Loucy (cell line): Measurements from ENCODE around the gene CD58.

Experiments
- H2AFZ ChIP-seq: fragments of 200-600 bp; sonication (generic); 2 replicates; pipeline ENCODE4 v1.6.0; 2016; ENCODE audit warnings: antibody characterized with exemption, mild to moderate bottlenecking, low read length, moderate library complexity
- H3F3A ChIP-seq: fragments of 200-600 bp; 2 replicates; pipeline ENCODE4 v1.6.0; 2016; ENCODE audit warnings: antibody characterized with exemption, low read depth, mild to moderate bottlenecking
- H3K27me3 ChIP-seq: fragments of 200-600 bp; sonication (generic); 2 replicates; pipeline ENCODE4 v1.6.1; 2014; ENCODE audit warnings: low read length, mild to moderate bottlenecking; ENCODE audit not compliant: insufficient read depth, poor library complexity, severe bottlenecking
- H3K36me3 ChIP-seq: fragments of 200-600 bp; sonication (generic); 2 replicates; pipeline ENCODE4 v1.6.1; 2016; ENCODE audit warnings: low read length; ENCODE audit not compliant: insufficient read depth
- H3K4me1 ChIP-seq: fragments of 200-600 bp; sonication (generic); 2 replicates; pipeline ENCODE4 v1.5.1; 2014; ENCODE audit warnings: low read length, mild to moderate bottlenecking; ENCODE audit not compliant: insufficient read depth, poor library complexity, severe bottlenecking
- H3K4me2 ChIP-seq: fragments of 200-600 bp; sonication (generic); 2 replicates; pipeline ENCODE4 v1.6.0; 2014; ENCODE audit warnings: antibody characterized with exemption, low read length, low read depth, mild to moderate bottlenecking; ENCODE audit not compliant: poor library complexity, severe bottlenecking
- H3K4me3 ChIP-seq: fragments of 200-600 bp; sonication (generic); 2 replicates; pipeline ENCODE4 v1.5.1; 2014; ENCODE audit warnings: low read length, mild to moderate bottlenecking, mixed read lengths; ENCODE audit not compliant: poor library complexity, severe bottlenecking
- H3K79me2 ChIP-seq: fragments of 200-600 bp; sonication (generic); 2 replicates; pipeline ENCODE4 v1.6.1; 2014; ENCODE audit warnings: low read length; ENCODE audit not compliant: insufficient read depth
- H3K9ac ChIP-seq: fragments of 200-600 bp; sonication (generic); 2 replicates; pipeline ENCODE4 v1.6.0; 2014; ENCODE audit warnings: mild to moderate bottlenecking, low read depth, low read length, moderate library complexity; ENCODE audit not compliant: poor library complexity, severe bottlenecking
- H3K9me2 ChIP-seq: fragments of 200-600 bp; sonication (generic); replicated peaks from 2 replicates; pipeline ENCODE4 v1.6.1; 2016; ENCODE audit warnings: low read depth, low read length, mixed read lengths
- H3K9me3 ChIP-seq: fragments of 200-600 bp; sonication (generic); 2 replicates; pipeline ENCODE4 v1.6.1; 2014; ENCODE audit warnings: mild to moderate bottlenecking, antibody characterized with exemption, low read length, low read depth; ENCODE audit not compliant: insufficient read depth
- H4K20me1 ChIP-seq: fragments of 200-600 bp; sonication (generic); 2 replicates; pipeline ENCODE4 v1.6.0; 2014; ENCODE audit warnings: antibody characterized with exemption, low read length, mild to moderate bottlenecking; ENCODE audit not compliant: insufficient read depth, poor library complexity, severe bottlenecking
- EZH2phosphoT487 ChIP-seq: fragments of 200-600 bp; IDR thresholded peaks from 2 replicates; pipeline ENCODE4 v1.6.1; 2018; ENCODE audit warnings: antibody characterized with exemption, mild to moderate bottlenecking, moderate library complexity, borderline replicate concordance
- TF ChIP-seq, protein P1 (sequence below): fragments of 200-600 bp; sonication (generic); conservative IDR thresholded peaks from 2 replicates; pipeline ENCODE4 v1.5.1; 2014; ENCODE audit warnings: mild to moderate bottlenecking, antibody characterized with exemption, low read length

CD58 gene

DNA sequence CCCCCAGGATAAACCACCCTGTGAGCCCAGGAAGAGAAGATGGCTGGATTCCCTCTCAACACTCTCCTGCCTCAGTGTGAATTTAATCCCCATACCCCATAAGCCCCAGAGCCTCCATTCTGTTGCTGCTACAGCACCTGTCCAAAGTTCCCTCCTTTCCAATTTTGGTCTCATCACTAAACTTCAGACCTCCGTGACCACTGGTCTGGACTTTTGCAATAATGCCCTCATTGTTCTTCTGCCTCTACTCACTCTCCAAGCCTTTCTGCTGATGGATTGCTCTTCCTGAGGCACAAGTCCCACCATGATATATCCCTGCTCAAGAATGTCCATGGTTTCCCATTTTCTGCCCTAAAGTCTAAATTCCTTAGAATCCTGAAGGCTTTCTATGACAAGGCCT, 83.2 kb downstream of the CD58 start:
- Histone ChIP-seq H3K4me2 (no peak overlapping the region), H2AFZ (no peak overlapping the region), H3K36me3 (no peaks in the 10 kb centered on the region), H3K9me3 (no peaks in the 10 kb centered on the region), H3K9ac (no peak overlapping the region), H3K9me2 (no peaks in the 10 kb centered on the region), H3K4me3 (no peak overlapping the region), H3K27me3 (no peaks in the 10 kb centered on the region), H4K20me1 (no peaks in the 10 kb centered on the region), H3K79me2 (no peaks in the 10 kb centered on the region), H3K4me1 (no peaks in the 10 kb centered on the region), H3F3A (no peaks in the 10 kb centered on the region)
- no peak for TF ChIP-seq EZH2phosphoT487
- TF ChIP-seq, protein P1, sequence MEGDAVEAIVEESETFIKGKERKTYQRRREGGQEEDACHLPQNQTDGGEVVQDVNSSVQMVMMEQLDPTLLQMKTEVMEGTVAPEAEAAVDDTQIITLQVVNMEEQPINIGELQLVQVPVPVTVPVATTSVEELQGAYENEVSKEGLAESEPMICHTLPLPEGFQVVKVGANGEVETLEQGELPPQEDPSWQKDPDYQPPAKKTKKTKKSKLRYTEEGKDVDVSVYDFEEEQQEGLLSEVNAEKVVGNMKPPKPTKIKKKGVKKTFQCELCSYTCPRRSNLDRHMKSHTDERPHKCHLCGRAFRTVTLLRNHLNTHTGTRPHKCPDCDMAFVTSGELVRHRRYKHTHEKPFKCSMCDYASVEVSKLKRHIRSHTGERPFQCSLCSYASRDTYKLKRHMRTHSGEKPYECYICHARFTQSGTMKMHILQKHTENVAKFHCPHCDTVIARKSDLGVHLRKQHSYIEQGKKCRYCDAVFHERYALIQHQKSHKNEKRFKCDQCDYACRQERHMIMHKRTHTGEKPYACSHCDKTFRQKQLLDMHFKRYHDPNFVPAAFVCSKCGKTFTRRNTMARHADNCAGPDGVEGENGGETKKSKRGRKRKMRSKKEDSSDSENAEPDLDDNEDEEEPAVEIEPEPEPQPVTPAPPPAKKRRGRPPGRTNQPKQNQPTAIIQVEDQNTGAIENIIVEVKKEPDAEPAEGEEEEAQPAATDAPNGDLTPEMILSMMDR = no peak

DNA sequence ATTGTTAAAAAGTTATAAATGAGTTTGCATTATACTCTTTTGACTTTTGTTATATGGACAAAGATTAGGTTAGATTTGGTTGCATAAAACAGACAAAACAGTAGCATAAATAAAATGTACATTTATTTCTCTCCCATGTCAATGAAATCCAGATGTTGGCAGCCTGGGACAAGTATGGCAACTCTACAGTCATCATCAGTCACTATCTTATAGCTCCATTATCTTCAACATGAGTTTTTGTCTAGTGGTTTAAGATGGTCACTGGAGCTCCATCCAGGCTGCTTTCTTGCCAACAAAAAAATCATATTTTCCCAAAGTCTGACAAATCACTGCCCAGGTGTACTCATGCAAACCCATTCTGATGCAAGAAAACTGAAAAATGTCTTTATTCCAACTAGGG, 83.8 kb downstream of the CD58 start:
- H3K79me2 ChIP-seq = no peaks in the 10 kb centered on the region
- TF ChIP-seq EZH2phosphoT487 = no peak
- TF ChIP-seq, protein P1 = no peak
- H2AFZ ChIP-seq = no peak overlapping the region
- H3K9ac ChIP-seq = no peak overlapping the region
- H3K9me3 ChIP-seq = no peaks in the 10 kb centered on the region
- no peaks in the 10 kb centered on the region for H3K36me3 ChIP-seq
- H3F3A ChIP-seq = no peaks in the 10 kb centered on the region
- H3K4me1 ChIP-seq = no peaks in the 10 kb centered on the region
- no peaks in the 10 kb centered on the region for H3K9me2 ChIP-seq
- H3K4me3 ChIP-seq = no peak overlapping the region
- no peak overlapping the region for H3K4me2 ChIP-seq
- H4K20me1 ChIP-seq = no peaks in the 10 kb centered on the region
- H3K27me3 ChIP-seq = no peaks in the 10 kb centered on the region

DNA sequence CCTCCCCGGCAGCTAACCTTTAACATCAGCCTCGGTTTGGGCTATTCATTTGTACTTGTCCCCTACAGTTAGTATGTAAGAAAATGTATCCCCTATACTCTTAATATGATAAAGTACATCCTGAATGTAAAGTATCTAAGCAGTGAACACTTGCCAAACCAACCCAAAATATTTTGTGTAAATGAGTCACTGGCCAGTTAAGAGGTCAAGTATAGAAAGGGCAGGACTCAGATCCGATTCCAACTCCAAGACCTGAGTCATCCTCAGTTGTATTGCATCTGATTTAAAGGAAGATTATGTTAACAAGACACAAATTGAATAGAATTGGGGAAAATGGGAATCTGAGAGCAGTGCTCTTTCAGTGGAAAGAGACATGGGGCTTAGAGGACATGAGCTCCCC, 84.4 kb downstream of the CD58 start:
- Histone ChIP-seq H3K4me1 (no peaks in the 10 kb centered on the region), H2AFZ (no peak overlapping the region), H3K4me3 (no peak overlapping the region), H3K79me2 (no peaks in the 10 kb centered on the region), H3K9me3 (no peaks in the 10 kb centered on the region), H3K27me3 (no peaks in the 10 kb centered on the region), H3K9ac (no peak overlapping the region), H3K4me2 (no peak overlapping the region), H3K36me3 (no peaks in the 10 kb centered on the region), H3F3A (no peaks in the 10 kb centered on the region), H3K9me2 (no peaks in the 10 kb centered on the region), H4K20me1 (no peaks in the 10 kb centered on the region)
- TF ChIP-seq, protein P1 = no peak
- TF ChIP-seq EZH2phosphoT487 = no peak
